ENCODE data around the gene GAK. TPM values are rescaled to one million over a fixed set of nuclear protein-coding genes. Genes with fewer than 3 reads are reported as not detected.

GAK gene
- total and polyA plus RNA-seq, 2 of the 4 experiments (the other 2 are of a cell fraction) = 45.1 to 133 TPM

GRCh38 chr4:955931-956381 is 23.8 kb upstream of the GAK start:
- 0 out of 2 replicates have a peak, but pooled peaks cover under 1% of the 10 kb centered on the region for H4K20me1 ChIP-seq (ENCODE audit: insufficient read depth, low read length)
- ATAC-seq (ENCODE audit: low read depth) = no peak
- no peak overlapping the region for H3K4me2 ChIP-seq (ENCODE audit: low read depth, low read length)
- no peaks in the 10 kb centered on the region for H3K9me3 ChIP-seq (ENCODE audit: control insufficient read depth, insufficient read depth, low read length)
- H3K27ac ChIP-seq (ENCODE audit: insufficient read depth, low read length) = no peak overlapping the region
- H3K9me1 ChIP-seq (ENCODE audit: insufficient read depth, low read length) = 0 out of 2 replicates have a peak, but pooled peaks cover 2% of the 10 kb centered on the region
- H3K9ac ChIP-seq (ENCODE audit: low read depth, low read length) = no peak overlapping the region
- dilution Hi-C loops (cut with HindIII; ENCODE audit: low sequenced_read_pairs, unreplicated experiment) = no loop called here
- no peak for TF ChIP-seq CTCF (conservative IDR thresholded peaks at IDR 0.05; ENCODE audit: low read depth, low read length)
- TF ChIP-seq RAD21 (IDR thresholded peaks at IDR 0.05; ENCODE audit: low read length) = no peak
- no peak for TF ChIP-seq USF2 (IDR thresholded peaks at IDR 0.05; ENCODE audit: low read depth, low read length)
- TF ChIP-seq MAZ (IDR thresholded peaks at IDR 0.05; ENCODE audit: borderline replicate concordance, low read depth, low read length) = no peak
- TF ChIP-seq NFE2L2 (IDR thresholded peaks at IDR 0.05; ENCODE audit: low read depth, low read length) = no peak
- no peak for TF ChIP-seq MAFK (IDR thresholded peaks at IDR 0.05; ENCODE audit: low read depth, low read length)
- H3K36me3 ChIP-seq (ENCODE audit: control insufficient read depth, insufficient read depth, low read length) = peaks cover 28% of the 10 kb centered on the region
- no peak overlapping the region for H4K91ac ChIP-seq (ENCODE audit: insufficient read depth, low read depth, low read length)
- H2BK15ac ChIP-seq (ENCODE audit: low read depth, low read length) = no peak overlapping the region
- DNase-seq = no peak
- 100% methylated on average over 2 of the region's 12 CpGs; no CpG with 5 or more reads in 1 of the 2 experiments for WGBS, 2 experiments (ENCODE audit: extremely low coverage in 2 of 2, insufficient read length in 1 of 2)
- no peak overlapping the region for H2BK5ac ChIP-seq (ENCODE audit: low read depth, low read length, poor library complexity, severe bottlenecking)
- no peaks in the 10 kb centered on the region for H3K79me1 ChIP-seq (ENCODE audit: low read depth in 1 of 2, low read length in 2 of 2)
- H3K4me3 ChIP-seq (ENCODE audit: insufficient read depth, low read depth, low read length) = no peak overlapping the region
- no peak overlapping the region for H2AFZ ChIP-seq (replicated peaks; ENCODE audit: low read length, poor library complexity)
- H2BK20ac ChIP-seq (ENCODE audit: low read depth, low read length) = no peak overlapping the region
- no peak overlapping the region for H3K56ac ChIP-seq (ENCODE audit: extremely low read depth, insufficient read depth, low read length)
- BruUV-seq (replicated peaks) = no TSS peak
- intact Hi-C loops (cut with micrococcal nuclease) = no loop called here
- no peak overlapping the region for H3K4ac ChIP-seq (ENCODE audit: low read depth, low read length)
- ChIA-PET CTCF (no interaction called here), POLR2A (ENCODE audit: unreplicated experiment) (no interaction called here)
- H3K14ac ChIP-seq (replicated peaks; ENCODE audit: low read depth, low read length) = no peak overlapping the region
- no peak overlapping the region for H2AK5ac ChIP-seq (ENCODE audit: low read depth, low read length)
- no peak overlapping the region for H4K5ac ChIP-seq (ENCODE audit: low read depth, low read length)
- no peak overlapping the region for H4K8ac ChIP-seq (ENCODE audit: low read depth in 2 of 2, low read length in 2 of 2)
- in situ Hi-C loops (cut with MboI; ENCODE audit: low sequenced_read_pairs) = no loop called here
- no peak overlapping the region for H3K23ac ChIP-seq (ENCODE audit: low read depth, low read length)
- H3K4me1 ChIP-seq (ENCODE audit: control insufficient read depth, insufficient read depth, low read length) = no peaks in the 10 kb centered on the region
- H2AK9ac ChIP-seq (replicated peaks; ENCODE audit: low read depth, low read length, poor library complexity) = no peak overlapping the region
- no peak overlapping the region for H2BK120ac ChIP-seq (ENCODE audit: low read depth, low read length)
- no peak overlapping the region for H3K18ac ChIP-seq (ENCODE audit: low read depth, low read length)
- no peaks in the 10 kb centered on the region for H3K27me3 ChIP-seq (ENCODE audit: control insufficient read depth, insufficient read depth, low read length)

Data from IMR-90 (cell line).